HepG2 (cell line): ENCODE results near the gene IQCN. TPM values are rescaled to one million over a fixed set of nuclear protein-coding genes. Genes with fewer than 3 reads are reported as not detected.

Experiments used
- BCL6 ChIP-seq: IDR thresholded peaks from 2 replicates; pipeline ENCODE4 v1.6.1; 2016; ENCODE audit warnings: missing genetic modification reagents, missing compliant biosample characterization
- CHCHD3 ChIP-seq: sonication (generic); formaldehyde crosslinking; IDR thresholded peaks from 2 replicates; pipeline ENCODE4 v1.8.0; 2022; ENCODE audit warnings: mild to moderate bottlenecking, missing genetic modification reagents, moderate library complexity
- CHD4 ChIP-seq: fragments of 200-600 bp; sonication (generic); IDR thresholded peaks from 2 replicates; pipeline ENCODE4 v1.7.0; 2017; ENCODE audit warnings: mild to moderate bottlenecking, low read length, borderline replicate concordance
- HNRNPH1 ChIP-seq: fragments of 200-400 bp; formaldehyde crosslinking; optimal IDR thresholded peaks from 2 replicates; pipeline ENCODE3; 2017; ENCODE audit warnings: mild to moderate bottlenecking, low read depth, low read length
- MAZ ChIP-seq, 2 experiments: sonication (generic) in 1 of 2; formaldehyde crosslinking in 1 of 2; IDR thresholded peaks; 2 replicates each; pipeline versions ENCODE4 v1.5.0 to v1.6.1; 2012 to 2020; ENCODE audit warnings: low read depth in 2 of 2, mild to moderate bottlenecking in 2 of 2, borderline replicate concordance in 1 of 2, improper control_type of control experiment in 1 of 2, low read length in 1 of 2, missing genetic modification reagents in 1 of 2, moderate library complexity in 1 of 2
- NFIC ChIP-seq: IDR thresholded peaks from 2 replicates; pipeline ENCODE4 v1.6.1; 2012; ENCODE audit warnings: mild to moderate bottlenecking, low read length, inconsistent platforms
- ZBTB38 ChIP-seq: sonication (generic); formaldehyde crosslinking; IDR thresholded peaks from 2 replicates; pipeline ENCODE4 v1.5.1; 2020; ENCODE audit warnings: mild to moderate bottlenecking, missing genetic modification reagents
- ZNF17 ChIP-seq: sonication (generic); formaldehyde crosslinking; IDR thresholded peaks from 2 replicates; pipeline ENCODE4 v1.5.0; 2020; ENCODE audit warnings: mild to moderate bottlenecking, missing genetic modification reagents
- ZNF678 ChIP-seq: sonication (generic); formaldehyde crosslinking; IDR thresholded peaks from 2 replicates; pipeline ENCODE4 v1.4.0; 2020; ENCODE audit warnings: mild to moderate bottlenecking, missing genetic modification reagents
- polyA plus RNA-seq, 8 experiments: library from polyadenylated mRNA; depleted of rRNA in 3 of 8; stranded (reverse) in 7 of 8; unstranded in 1 of 8; fragments of >200 nt; fragmentation: Illumina TruSeq in 4 of 8; extraction: Trizol in 4 of 8; gene quantifications; 2 replicates each; pipeline versions ENCODE4 v1.2.1 to v1.2.3, GENCODE V29; 2011 to 2016; ENCODE audit warnings: low read depth in 4 of 8, missing spikeins in 1 of 8, mixed read lengths in 1 of 8; ENCODE audit not compliant: insufficient read depth in 1 of 8
- total RNA-seq, 5 experiments: library from RNA; depleted of rRNA; stranded (reverse); fragments of >200 nt; fragmentation: Illumina TruSeq; extraction: Trizol; gene quantifications; 2 replicates each; pipeline ENCODE4 v1.2.3, GENCODE V29; 2016; ENCODE audit warnings: low read depth in 1 of 5
- TF ChIP-seq, protein P1 (sequence below): sonication (generic); formaldehyde crosslinking; IDR thresholded peaks from 2 replicates; pipeline ENCODE4 v1.4.0; 2020; ENCODE audit warnings: missing genetic modification reagents
- TF ChIP-seq, protein P2 (sequence below): sonication (generic); formaldehyde crosslinking; IDR thresholded peaks from 2 replicates; pipeline ENCODE4 v1.4.0; 2020; ENCODE audit warnings: low read depth, missing genetic modification reagents
- TF ChIP-seq, protein P3 (sequence below): sonication (generic); formaldehyde crosslinking; IDR thresholded peaks from 2 replicates; pipeline ENCODE4 v1.5.0; 2020; ENCODE audit warnings: mild to moderate bottlenecking, missing genetic modification reagents, moderate library complexity
- TF ChIP-seq, protein P4 (sequence below): sonication (generic); formaldehyde crosslinking; IDR thresholded peaks from 2 replicates; pipeline ENCODE4 v1.4.0; 2020; ENCODE audit warnings: missing genetic modification reagents, borderline replicate concordance
- TF ChIP-seq, protein P5 (sequence below): IDR thresholded peaks from 2 replicates; pipeline ENCODE4 v1.6.1; 2016; ENCODE audit warnings: low read depth
- TF ChIP-seq, protein P6 (sequence below): IDR thresholded peaks from 2 replicates; pipeline ENCODE4 v1.6.1; 2018; ENCODE audit warnings: missing genetic modification reagents, mild to moderate bottlenecking, missing compliant biosample characterization

The IQCN gene
- total and polyA plus RNA-seq, 2 of the 13 experiments (the other 11 are each of a cell fraction or from before 2014, with no cell fraction given): 0.04 to 0.18 TPM

DNA sequence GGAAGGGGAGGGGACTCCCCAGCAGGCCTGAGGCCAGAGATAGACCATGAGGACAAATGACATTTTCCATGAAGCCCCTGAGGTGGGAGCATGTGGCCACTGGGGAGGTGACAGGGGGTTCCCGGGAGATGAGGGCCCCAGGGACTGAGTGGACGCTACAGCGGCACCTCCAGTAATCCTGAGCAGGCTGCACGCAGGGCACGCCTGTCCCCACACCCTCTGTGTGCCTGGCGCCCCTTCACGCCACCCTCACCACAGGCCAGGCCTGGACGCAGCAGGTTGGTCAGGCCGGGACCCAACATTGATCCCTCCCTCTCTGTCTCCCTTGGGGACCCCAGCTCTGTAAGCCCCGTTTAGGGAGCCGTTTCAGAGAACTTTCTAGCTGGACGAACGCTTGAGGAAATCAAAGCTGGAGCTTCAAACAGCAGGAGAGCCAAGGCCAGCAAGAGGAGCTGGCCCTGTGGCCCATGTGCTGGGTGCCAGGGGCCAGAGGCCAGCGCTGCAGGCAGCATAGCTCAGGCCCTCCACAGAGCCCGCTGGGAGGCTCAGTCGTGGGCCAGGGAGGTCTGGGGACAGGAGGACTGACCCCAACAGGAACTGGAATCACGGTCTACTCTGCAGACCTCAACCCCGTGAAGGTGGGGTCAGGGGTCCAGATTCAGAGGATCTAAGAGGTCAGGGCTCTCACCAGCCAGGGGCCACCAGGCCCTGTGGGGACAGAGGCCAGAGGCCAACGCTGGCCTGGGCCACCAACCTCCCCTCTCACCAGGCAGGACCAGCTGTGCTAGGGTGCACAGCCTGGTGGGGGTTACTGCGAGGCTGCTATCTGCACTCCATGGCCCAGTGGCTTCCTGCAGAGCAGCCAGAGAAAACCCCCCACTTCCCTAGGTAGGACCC lies 34.0 kb upstream of the IQCN start (continued):
- TF ChIP-seq, protein P1, sequence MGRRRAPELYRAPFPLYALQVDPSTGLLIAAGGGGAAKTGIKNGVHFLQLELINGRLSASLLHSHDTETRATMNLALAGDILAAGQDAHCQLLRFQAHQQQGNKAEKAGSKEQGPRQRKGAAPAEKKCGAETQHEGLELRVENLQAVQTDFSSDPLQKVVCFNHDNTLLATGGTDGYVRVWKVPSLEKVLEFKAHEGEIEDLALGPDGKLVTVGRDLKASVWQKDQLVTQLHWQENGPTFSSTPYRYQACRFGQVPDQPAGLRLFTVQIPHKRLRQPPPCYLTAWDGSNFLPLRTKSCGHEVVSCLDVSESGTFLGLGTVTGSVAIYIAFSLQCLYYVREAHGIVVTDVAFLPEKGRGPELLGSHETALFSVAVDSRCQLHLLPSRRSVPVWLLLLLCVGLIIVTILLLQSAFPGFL (CRISPR knock-in tag): no peak
- TF ChIP-seq, protein P2, sequence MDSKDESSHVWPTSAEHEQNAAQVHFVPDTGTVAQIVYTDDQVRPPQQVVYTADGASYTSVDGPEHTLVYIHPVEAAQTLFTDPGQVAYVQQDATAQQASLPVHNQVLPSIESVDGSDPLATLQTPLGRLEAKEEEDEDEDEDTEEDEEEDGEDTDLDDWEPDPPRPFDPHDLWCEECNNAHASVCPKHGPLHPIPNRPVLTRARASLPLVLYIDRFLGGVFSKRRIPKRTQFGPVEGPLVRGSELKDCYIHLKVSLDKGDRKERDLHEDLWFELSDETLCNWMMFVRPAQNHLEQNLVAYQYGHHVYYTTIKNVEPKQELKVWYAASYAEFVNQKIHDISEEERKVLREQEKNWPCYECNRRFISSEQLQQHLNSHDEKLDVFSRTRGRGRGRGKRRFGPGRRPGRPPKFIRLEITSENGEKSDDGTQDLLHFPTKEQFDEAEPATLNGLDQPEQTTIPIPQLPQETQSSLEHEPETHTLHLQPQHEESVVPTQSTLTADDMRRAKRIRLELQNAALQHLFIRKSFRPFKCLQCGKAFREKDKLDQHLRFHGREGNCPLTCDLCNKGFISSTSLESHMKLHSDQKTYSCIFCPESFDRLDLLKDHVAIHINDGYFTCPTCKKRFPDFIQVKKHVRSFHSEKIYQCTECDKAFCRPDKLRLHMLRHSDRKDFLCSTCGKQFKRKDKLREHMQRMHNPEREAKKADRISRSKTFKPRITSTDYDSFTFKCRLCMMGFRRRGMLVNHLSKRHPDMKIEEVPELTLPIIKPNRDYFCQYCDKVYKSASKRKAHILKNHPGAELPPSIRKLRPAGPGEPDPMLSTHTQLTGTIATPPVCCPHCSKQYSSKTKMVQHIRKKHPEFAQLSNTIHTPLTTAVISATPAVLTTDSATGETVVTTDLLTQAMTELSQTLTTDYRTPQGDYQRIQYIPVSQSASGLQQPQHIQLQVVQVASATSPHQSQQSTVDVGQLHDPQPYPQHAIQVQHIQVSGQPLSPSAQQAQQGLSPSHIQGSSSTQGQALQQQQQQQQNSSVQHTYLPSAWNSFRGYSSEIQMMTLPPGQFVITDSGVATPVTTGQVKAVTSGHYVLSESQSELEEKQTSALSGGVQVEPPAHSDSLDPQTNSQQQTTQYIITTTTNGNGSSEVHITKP: no peak
- TF ChIP-seq, protein P3, sequence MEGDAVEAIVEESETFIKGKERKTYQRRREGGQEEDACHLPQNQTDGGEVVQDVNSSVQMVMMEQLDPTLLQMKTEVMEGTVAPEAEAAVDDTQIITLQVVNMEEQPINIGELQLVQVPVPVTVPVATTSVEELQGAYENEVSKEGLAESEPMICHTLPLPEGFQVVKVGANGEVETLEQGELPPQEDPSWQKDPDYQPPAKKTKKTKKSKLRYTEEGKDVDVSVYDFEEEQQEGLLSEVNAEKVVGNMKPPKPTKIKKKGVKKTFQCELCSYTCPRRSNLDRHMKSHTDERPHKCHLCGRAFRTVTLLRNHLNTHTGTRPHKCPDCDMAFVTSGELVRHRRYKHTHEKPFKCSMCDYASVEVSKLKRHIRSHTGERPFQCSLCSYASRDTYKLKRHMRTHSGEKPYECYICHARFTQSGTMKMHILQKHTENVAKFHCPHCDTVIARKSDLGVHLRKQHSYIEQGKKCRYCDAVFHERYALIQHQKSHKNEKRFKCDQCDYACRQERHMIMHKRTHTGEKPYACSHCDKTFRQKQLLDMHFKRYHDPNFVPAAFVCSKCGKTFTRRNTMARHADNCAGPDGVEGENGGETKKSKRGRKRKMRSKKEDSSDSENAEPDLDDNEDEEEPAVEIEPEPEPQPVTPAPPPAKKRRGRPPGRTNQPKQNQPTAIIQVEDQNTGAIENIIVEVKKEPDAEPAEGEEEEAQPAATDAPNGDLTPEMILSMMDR: no peak
- TF ChIP-seq ZBTB38 (0 out of 2 replicates have a peak, but pooled peaks have one; percentile 37), CHD4 (no peak), NFIC (no peak), ZNF678 (no peak), BCL6 (CRISPR knock-in tag) (no peak), CHCHD3 (CRISPR knock-in tag) (no peak), ZNF17 (no peak), HNRNPH1 (no peak), MAZ (IDR thresholded peaks at IDR 0.05; ENCODE audit: borderline replicate concordance, low read depth, low read length) (no peak), MAZ (CRISPR knock-in tag; IDR thresholded peaks at IDR 0.05; ENCODE audit: low read depth) (no peak)
- TF ChIP-seq, protein P4, sequence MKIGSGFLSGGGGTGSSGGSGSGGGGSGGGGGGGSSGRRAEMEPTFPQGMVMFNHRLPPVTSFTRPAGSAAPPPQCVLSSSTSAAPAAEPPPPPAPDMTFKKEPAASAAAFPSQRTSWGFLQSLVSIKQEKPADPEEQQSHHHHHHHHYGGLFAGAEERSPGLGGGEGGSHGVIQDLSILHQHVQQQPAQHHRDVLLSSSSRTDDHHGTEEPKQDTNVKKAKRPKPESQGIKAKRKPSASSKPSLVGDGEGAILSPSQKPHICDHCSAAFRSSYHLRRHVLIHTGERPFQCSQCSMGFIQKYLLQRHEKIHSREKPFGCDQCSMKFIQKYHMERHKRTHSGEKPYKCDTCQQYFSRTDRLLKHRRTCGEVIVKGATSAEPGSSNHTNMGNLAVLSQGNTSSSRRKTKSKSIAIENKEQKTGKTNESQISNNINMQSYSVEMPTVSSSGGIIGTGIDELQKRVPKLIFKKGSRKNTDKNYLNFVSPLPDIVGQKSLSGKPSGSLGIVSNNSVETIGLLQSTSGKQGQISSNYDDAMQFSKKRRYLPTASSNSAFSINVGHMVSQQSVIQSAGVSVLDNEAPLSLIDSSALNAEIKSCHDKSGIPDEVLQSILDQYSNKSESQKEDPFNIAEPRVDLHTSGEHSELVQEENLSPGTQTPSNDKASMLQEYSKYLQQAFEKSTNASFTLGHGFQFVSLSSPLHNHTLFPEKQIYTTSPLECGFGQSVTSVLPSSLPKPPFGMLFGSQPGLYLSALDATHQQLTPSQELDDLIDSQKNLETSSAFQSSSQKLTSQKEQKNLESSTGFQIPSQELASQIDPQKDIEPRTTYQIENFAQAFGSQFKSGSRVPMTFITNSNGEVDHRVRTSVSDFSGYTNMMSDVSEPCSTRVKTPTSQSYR (CRISPR knock-in tag): no peak
- TF ChIP-seq, protein P5, sequence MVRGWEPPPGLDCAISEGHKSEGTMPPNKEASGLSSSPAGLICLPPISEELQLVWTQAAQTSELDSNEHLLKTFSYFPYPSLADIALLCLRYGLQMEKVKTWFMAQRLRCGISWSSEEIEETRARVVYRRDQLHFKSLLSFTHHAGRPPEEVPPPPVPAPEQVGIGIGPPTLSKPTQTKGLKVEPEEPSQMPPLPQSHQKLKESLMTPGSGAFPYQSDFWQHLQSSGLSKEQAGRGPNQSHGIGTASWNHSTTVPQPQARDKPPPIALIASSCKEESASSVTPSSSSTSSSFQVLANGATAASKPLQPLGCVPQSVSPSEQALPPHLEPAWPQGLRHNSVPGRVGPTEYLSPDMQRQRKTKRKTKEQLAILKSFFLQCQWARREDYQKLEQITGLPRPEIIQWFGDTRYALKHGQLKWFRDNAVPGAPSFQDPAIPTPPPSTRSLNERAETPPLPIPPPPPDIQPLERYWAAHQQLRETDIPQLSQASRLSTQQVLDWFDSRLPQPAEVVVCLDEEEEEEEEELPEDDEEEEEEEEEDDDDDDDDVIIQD (CRISPR knock-in tag): no peak
- TF ChIP-seq, protein P6, sequence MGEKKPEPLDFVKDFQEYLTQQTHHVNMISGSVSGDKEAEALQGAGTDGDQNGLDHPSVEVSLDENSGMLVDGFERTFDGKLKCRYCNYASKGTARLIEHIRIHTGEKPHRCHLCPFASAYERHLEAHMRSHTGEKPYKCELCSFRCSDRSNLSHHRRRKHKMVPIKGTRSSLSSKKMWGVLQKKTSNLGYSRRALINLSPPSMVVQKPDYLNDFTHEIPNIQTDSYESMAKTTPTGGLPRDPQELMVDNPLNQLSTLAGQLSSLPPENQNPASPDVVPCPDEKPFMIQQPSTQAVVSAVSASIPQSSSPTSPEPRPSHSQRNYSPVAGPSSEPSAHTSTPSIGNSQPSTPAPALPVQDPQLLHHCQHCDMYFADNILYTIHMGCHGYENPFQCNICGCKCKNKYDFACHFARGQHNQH (CRISPR knock-in tag): no peak
